ENCODE data around the gene TXNDC16.
"Not testable (repeated sequence)": the region's sequence is repeated elsewhere in the genome, so short reads cannot be mapped to it uniquely, and the experiment has no call there.

TXNDC16 gene

DNA sequence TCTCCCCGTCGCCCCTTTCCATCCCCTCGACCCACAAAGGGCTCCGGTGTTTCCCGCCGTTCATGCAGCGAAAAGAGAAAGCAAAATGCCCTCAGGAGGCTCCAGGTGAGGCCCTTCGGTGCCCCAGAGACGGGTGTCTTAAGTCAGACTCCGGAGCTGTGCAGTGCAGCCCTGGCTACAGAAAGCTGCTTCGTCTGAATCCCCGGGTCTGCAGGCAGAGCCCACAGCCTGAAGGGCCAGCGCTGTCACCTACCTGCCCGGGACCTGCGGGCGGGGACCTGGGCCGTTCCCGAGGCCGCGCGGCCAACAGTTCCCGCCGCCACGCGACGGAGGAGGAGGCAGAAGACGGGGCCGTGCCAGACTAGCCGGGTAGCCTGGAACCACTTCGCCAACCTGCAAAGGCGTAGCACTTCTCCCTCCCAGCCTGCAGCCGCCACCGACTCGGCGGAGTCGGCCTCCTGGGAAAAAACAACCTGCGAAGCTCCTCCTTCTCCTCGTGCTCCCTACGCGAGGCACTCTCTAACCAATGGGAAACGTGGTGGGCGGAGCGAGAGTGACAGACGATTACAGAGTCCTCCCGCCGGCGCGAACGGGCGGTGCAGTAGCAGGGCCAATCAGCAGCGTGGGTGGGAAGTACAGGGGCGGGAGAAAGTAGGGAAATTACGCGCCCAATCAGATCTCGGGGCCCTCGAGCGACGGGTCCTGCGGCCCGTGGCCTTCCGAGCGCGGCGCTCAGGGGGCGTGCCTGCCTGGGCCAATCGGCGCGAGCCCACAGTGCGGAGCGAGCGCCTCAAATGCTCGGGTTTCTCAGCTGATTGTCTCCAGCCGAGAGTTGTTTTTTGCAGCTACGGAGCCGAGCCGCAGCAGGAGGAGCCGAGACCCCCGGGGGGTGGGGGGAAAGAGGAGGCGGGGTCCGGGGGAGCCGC is at the start of gene TXNDC16, which contains the start of gene GPR137C:
TSS of gene TXNDC16 (minus strand) at position 443 of the 926 bp plus-strand sequence. CDS start 8,948 bp downstream, outside the sequence.
TSS of gene GPR137C (plus strand) at position 774 of the 926 bp plus-strand sequence. CDS start 312 bp downstream, outside the sequence.
- DNase-seq: peak; percentile 87 to 100 (median 99)

- no peak for DNase-seq
These were observed 47.7 kb upstream of the TXNDC16 start for GRCh38 chr14:52599974-52600373.

GRCh38 chr14:52598568-52598967 is 46.3 kb upstream of the TXNDC16 start:
- no peak for DNase-seq

DNA sequence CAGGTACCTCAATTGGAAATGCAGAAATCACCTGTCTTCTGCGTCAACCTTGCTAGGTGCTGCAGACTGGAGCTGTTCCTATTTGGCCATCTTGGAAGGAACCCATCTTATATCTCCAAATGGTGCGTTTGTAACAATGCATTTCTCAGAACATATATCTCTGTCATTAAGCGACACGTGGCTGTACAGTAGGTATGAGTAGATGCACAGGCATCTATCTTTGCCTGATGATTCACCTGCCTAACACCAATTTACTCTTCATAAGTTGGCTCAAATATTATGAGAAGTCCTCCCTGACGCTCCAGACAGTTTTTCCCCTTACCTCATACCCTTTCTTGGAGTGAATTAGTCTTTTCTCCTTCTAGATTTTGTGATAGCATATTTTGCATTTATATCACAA is 44.6 kb upstream of the TXNDC16 start:
- DNase-seq: no peak

- no peak for DNase-seq
These were observed 44.0 kb upstream of the TXNDC16 start for GRCh38 chr14:52596320-52596719.

DNA sequence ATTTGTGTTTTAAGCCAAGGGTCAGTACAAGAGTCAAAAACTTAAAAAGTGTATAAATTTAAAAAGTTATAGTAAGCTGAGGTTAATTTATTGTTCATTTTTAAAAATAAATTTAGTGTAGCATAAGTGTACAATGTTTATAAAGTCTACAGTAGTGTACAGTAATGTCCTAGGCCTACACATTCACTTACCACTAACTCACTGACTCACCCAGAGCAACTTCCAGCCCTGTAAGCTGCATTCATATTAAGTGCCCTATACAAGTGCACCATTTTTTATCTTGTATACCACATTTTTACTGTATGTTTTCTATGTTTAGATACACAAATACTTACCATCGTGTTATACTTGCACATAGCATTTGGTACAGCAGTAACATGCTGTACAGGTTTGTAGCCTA is 38.0 kb upstream of the TXNDC16 start:
- no peak for DNase-seq

DNA sequence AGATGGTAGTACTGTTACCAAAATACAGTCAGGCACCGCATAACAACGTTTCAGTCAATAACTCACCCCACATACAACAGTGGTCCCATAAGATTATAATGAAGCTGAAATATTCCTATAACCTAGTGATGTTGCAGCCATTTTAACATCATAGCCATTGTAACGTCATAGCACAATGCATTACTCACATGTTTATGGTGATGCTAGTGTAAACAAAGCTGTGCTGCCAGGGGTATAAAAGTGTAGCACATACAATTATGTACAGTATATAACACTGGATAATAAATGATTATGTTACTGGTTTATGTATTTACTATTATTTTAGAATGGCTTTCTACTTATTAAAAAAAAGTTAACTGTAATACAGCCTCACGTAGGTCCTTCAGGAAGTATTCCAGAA is 37.3 kb upstream of the TXNDC16 start:
- no peak for DNase-seq

GRCh38 chr14:52583544-52583943 is 31.2 kb upstream of the TXNDC16 start:
- no peak for DNase-seq

DNA sequence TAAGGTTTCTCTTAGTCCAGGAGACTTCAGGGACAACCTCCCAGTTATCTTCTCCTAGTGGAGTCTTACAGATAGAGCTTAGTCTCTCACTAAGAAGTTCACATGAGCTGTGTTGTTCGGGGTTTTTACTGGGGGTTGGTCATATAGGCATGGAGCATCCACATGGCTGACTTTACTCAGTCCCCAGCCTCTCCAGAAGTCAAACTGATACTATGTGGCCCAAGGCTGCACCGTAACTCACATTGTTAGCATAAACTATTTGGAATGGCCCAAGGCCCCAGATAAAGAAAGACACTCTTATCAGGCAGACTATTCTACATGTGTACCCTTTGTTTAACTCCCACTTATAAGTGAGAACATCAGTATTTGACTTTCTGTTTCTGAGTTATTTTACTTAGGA is 23.6 kb upstream of the TXNDC16 start:
- DNase-seq: no peak

GRCh38 chr14:52568454-52568853 is 16.1 kb upstream of the TXNDC16 start:
- not testable (repeated sequence) for DNase-seq

GRCh38 chr14:52563120-52563519 is 10.8 kb upstream of the TXNDC16 start:
- no peak for DNase-seq

DNA sequence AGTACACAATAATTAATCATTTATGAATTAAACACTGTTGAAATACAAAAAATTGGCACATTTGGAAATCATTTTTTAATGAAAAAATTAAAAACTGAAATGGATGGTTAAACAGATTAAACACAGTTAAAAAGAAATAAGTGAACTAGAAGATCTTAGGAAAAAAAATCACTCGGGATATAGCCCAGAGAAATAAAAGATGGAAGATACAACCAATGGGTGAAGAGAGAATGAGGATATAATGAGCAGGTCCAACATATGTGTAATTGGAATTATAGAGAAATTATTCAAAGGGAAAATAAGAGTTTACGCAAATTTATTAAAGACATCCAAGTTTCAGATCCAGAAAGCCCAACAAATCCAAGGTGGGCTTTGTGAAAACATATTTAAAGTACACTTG is 6.4 kb upstream of the TXNDC16 start:
- DNase-seq: no peak

DNA sequence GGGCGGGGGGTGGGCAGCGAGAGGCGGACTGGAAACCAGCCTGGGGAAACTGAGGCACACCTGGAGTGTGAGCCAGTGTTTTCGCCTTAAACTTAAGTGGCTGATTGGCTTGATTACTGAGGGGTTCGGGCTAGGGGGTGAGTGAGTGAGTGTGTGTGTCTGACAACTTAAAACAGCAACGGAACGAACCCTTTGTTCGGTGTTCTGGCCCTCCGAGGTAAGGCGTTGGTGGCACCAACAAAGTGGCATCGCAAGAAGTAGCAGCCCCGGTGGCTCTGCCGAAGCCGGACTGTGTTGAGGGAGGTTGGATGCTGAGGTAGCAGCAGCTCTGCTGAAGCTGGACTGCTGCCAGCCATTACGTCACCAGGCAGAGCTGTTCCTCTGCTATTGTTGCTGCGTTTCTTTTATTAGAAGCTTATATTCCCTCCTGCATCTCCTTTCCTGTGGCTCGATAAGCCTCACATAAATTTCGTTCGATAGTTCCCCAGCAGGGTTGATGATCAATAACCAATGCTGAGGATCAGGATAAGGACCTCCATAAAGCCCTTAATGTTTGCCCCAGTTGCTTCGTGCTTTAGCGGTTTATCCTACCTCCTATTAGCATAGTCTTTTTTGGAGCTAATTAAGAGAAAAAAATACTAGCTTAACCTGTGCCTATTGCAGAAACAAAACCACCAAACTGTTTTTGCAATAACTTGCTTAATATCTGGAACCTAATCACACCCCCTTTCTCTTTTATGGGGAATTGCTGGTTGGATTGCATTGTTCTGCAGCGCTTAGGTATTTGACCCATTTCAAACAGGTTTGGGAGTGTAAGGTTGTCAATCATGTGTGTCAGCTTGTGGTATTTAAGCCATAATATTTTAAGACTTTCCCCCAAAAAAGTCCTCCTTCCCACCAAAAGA is 1.6 kb upstream of the TXNDC16 start:
- peak; percentile 8 to 93 (median 63) for DNase-seq

- peak in 7 of 14 donors; percentile 7 to 52 (median 38) for DNase-seq
These were observed 831 bp upstream of the TXNDC16 start for GRCh38 chr14:52553002-52553670.

DNA sequence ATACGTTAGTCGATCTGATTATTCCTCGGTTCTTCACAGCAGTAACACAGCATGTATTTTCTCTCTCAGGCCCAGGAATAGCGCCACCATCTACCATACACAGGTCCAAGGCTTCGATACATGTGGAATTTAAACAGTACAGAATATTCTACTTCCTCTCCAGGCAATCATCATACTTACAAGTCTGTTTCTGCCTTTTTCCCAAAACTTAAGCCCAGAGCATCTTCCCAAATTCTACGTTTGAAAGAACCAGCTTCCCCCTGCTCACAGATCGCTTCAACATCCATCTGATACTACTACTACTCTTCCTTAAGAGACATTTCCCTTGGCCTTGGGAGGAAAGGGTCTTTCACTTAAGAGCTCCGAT is 626 bp downstream of the TXNDC16 start:
- DNase-seq: peak in 6 of 14 donors; percentile 3 to 48 (median 30)

DNA sequence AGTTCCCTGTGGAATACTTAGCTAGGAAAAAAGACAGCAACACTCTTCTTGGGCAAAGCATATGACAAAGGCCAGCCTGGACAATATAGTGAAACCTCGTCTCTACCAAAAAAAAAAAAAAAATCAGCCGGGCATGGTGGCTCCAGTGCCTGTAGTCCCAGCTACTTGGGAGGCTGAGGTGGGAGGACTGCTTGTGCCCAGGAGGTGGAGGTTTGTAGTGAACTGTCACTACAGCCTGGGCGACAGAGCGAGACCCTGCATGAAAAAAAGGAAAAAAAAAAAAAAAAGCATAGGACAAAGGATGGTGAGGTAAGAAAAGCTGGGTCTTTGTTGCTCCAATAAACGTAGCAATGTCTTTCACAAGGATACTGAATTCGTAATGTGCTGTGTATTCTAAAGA is 1.1 kb downstream of the TXNDC16 start:
- no peak for DNase-seq

DNA sequence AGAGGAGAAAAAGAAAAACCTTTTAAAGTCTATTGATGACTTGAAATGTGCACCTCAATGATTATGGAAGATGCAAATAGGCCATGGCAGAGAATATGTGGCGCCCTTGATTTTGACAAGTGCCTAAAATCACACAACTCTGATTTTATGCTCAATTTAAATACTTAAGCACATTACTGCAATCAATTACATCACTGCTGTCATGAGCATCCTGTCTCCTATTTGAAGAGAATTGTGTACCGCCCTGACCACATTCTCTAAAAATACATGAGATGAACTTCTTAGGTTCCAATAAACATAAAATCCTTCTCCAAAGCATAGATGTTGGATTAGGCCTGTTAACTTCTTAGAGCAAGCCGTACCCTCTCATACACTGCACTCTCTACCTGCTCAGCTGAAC is 1.6 kb downstream of the TXNDC16 start:
- no peak for DNase-seq

DNA sequence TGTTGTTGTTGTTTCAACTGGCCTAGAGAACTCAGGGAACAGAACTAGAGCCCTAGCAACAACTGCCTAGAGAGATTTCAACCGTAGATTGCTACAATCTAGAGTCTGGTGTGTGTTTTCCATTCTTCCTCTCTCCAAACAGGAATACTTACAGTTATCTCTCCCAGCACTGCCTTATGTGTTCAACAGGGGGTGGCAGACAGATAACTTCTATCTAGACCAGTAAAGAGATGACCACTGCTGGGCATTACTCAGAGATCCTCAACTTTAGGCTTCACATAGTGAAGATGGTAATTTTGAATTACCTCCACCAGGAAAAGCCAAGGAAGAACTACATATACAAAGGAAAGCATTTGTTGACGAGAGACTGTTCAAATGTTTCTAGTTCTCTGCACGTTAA is 4.8 kb downstream of the TXNDC16 start:
- no peak for DNase-seq

DNA sequence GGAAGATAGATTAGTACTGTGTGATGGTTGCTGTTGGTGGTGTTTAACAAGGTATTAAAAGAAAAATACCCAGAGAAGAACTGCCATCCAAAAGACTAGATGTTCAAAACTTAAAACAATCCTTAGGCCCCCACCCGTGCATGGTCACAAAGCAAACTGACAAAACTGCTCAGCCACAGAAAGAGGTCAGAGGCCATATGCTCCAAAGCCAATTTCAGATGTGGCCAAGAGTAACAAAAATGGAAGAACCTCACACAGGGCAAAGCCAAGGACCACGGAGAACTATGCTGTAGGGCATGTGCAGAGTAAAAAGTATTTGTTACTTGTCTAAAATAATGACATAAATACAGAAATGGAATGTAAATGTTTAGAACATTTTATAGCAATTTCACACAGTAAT is 5.3 kb downstream of the TXNDC16 start:
- DNase-seq: no peak

GRCh38 chr14:52546318-52546670 is 6.0 kb downstream of the TXNDC16 start:
- DNase-seq: no peak

- no peak for DNase-seq
These were observed 6.6 kb downstream of the TXNDC16 start for GRCh38 chr14:52545584-52546317.

DNA sequence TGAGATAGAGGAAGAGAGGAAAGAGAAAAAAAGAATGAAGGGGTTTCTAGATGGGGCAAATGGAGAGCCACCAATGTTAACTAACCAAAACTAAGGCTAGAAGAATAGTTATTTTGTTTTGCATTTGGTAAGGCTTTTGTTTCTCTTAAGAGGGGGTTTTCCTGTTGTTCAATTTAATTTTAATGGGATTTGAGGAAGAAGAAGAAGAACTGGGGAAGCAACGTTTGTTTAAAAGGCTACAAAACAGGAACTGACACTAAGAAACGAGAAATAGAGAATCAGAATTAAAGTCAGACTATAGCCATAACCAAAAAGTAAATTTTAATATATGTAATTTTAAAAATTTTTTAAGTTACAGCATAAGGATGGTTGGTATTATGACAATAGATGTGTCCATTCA is 13.7 kb downstream of the TXNDC16 start:
- DNase-seq: no peak
